NB4 (cell line): Measurements from ENCODE around the gene RTN3.

Experiments
- DNase-seq: peaks from one replicate; pipeline ENCODE4 v3.0.0; 2010; ENCODE audit warnings: low read depth
- H3K4me3 ChIP-seq: one replicate; pipeline ENCODE4 v1.5.1; 2011; ENCODE audit warnings: mild to moderate bottlenecking, low read depth, low read length, moderate library complexity
- CTCF ChIP-seq: IDR thresholded peaks from one replicate; pipeline ENCODE4 v1.5.1; 2012; ENCODE audit warnings: low read depth, low read length
- MAX ChIP-seq: IDR thresholded peaks from 2 replicates; pipeline ENCODE4 v1.6.1; 2011; ENCODE audit warnings: low read depth, low read length
- MYC ChIP-seq: IDR thresholded peaks from 2 replicates; pipeline ENCODE4 v1.6.1; 2011; ENCODE audit warnings: low read depth, low read length
- POLR2A ChIP-seq: IDR thresholded peaks from 2 replicates; pipeline ENCODE4 v1.6.1; 2011; ENCODE audit warnings: mild to moderate bottlenecking; ENCODE audit not compliant: insufficient read length; ENCODE audit errors: extremely low read depth

The RTN3 gene

GRCh38 chr11:63747011-63747410, 65.7 kb downstream of the RTN3 start:
- TF ChIP-seq MAX (no peak), POLR2A (no peak), MYC (no peak), CTCF (no peak)
- no peak overlapping the region for H3K4me3 ChIP-seq
- DNase-seq: no peak

GRCh38 chr11:63749624-63750023, 68.3 kb downstream of the RTN3 start:
- no peak for DNase-seq
- H3K4me3 ChIP-seq: no peak overlapping the region
- TF ChIP-seq MAX: no peak
- no peak for TF ChIP-seq MYC
- TF ChIP-seq POLR2A: no peak
- TF ChIP-seq CTCF: no peak

GRCh38 chr11:63756919-63757761, 75.8 kb downstream of the RTN3 start:
- no peak overlapping the region for H3K4me3 ChIP-seq
- TF ChIP-seq POLR2A: no peak
- no peak for TF ChIP-seq MAX
- TF ChIP-seq CTCF: no peak
- TF ChIP-seq MYC: no peak
- no peak for DNase-seq

- no peak for DNase-seq
- no peak for TF ChIP-seq MAX
- TF ChIP-seq CTCF: no peak
- no peak for TF ChIP-seq MYC
- no peak for TF ChIP-seq POLR2A
- H3K4me3 ChIP-seq: no peak overlapping the region
Observed at GRCh38 chr11:63760487-63761079, 79.3 kb downstream of the RTN3 start.

- no peak for DNase-seq
- no peak overlapping the region for H3K4me3 ChIP-seq
- TF ChIP-seq POLR2A: peak; percentile 7
- no peak for TF ChIP-seq CTCF
Observed at GRCh38 chr11:63761188-63761587, 79.9 kb downstream of the RTN3 start.
